Mucosa of gallbladder (tissue), 1 donor: ENCODE results near the gene JMJD8. TPM values are rescaled to one million over a fixed set of nuclear protein-coding genes. Genes with fewer than 3 reads are reported as not detected.

ENCODE experiments used
- DNase-seq: peaks from one replicate; pipeline ENCODE4 v3.0.0-alpha.2; 2020; ENCODE audit warnings: low spot score
- total RNA-seq: library from RNA; stranded (reverse); gene quantifications from one replicate; pipeline ENCODE4 v1.2.1, GENCODE V29; 2021
- donor health status: DM: no; HTN: no; CAD: no.

JMJD8 gene
- total RNA-seq, 1 donor from 2014 or later: 66.7 TPM

DNA sequence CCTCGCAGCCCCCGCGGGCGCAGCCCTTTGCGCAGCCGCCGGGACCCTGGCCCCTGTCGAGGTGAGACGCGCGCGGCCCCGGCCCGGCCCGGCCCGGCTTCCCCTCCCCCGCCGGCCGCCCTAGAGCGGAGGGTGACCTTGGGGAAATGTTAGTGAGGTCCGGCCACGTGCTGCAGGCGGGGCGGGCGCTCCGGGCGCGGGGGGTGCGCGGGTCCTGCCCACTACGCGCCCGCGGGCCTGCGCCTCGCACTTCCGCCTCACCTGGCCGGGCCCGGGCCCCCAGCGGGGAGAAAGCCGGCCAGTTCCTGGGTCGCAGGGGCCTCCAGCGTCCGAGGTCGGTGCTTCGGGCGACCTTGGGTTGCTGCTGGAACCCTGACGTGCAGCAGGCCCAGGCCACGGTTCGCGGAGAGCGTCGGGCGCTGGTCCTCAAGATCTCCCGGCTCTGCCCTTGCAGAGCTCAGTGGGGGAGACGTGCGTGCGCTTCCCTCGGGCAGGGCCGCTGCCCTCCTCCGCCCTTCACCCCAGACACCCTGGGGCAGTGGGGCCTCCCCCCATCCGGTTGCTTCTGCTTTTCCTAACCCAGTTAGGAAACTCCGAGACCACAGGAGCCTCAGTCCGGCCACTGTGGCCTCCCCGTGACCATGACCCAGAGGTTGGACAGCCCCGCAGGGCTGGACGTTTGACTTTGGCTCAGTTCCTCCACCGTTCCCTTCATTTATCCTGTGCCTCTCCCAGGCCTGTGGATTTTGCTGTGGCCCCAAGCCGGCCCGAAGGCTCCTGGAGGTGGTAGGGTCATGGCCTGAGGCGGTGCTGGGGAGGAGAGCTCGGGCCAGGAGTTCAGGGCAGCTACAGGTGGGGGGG, 41.7 kb downstream of the JMJD8 start:
- DNase-seq: peak; percentile 61

DNA sequence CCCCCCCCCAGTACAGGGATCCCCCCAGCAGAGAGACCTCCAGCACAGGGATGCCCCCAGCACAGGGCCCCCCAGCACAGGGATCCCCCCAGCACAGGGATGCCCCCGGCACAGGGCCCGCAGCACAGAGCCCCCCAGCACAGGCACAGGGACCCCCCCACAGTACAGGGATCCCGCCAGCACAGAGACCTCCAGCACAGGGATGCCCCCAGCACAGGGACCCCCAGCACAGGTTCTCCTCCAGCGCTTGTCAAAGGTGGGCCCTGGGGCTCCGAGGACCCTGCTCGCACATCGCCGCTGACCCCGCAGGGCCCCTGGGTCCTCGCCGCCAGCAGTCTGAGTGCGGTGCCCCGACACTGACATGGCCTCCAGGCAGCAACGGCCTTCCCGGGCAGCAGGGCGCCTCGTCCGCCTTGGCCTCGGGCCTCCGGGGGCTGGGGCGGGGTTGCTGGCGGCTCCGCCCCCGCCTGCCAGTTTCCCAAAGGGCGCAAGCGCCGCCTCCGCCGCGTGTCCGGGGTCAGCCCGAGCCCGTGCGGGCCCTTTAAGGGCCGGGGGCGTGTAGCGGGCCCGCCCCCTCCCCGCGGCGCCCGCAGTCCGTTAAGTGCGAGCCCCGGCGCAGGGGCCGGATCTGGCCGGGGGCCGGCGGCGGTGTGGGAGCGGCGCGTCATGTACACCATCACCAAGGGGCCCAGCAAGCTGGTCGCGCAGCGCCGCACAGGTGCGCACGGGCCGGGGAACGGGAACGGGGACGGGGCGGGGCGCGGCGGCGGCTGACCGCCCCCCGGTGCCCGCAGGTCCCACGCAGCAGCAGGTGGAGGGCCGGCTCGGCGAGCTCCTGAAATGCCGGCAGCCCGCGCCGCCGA, 42.6 kb downstream of the JMJD8 start, which contains the start of gene MCRIP2:
Gene MCRIP2 (plus strand): TSS at position 503 of the 863 bp plus-strand sequence. CDS start 164 bp downstream, at position 667.
- DNase-seq: peak; percentile 83

DNA sequence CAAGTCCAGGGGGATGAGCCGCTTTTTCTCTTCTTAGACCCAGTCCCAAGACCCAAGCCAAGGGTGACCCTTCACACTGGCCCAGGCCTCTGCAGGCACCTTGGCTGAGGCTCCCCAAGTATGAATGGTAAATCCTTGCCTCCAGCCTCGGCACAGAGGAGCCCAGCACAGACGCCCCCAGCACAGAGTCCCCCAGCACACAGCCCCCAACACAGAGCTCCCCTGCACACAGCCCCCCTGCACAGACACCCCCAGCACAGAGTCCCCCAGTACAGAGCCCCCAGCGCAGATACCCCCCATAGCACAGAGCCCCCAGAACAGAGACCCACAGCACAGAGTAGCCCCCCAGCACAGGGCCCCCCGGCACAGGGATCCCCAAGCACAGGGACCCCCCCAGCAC, 43.5 kb downstream of the JMJD8 start:
- no peak for DNase-seq

DNA sequence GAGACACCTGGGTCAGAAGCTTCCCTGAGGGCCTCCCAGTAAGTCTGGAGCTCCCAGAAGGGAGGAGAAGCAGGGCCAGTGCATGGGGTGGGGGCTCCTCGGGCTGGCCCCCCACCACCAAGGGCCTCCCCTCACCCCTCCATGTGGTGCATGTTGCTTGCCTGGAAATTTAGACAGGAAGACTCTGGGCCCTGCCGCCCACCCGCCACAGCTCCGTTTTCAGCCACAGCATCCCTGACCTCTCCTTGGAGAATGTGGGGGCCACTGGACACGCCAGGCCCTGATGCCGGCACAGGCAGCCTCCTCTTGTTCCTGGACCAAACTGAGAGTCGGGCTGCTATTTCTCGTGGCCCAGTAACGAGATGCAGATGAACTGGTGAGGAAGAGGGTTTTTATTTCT, 45.3 kb downstream of the JMJD8 start:
- DNase-seq: no peak

DNA sequence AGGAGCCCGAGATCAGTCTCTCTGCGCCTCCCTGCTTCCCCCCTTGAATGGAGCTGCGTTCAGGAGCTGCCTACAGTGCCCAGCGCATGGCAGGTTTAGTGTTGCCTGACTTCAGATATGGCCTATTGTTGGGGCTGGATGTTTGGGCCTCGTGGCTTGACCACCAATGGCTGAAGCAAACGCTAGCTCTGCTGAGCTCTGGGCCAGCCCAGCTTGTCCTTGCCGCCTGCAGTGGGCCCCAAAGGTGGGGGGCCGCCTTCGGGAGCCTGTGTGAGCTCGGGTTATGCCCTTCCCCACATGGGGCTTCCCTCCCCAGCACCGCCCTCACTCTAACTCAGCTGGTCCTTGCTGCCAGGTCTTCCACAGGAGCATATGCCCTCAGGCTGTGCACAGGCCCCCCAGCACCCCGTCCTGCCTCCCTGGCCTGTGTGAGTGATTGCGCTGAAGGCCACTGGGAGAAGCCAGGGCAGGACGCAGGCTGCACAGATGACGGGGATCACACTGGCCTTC, 46.0 kb downstream of the JMJD8 start:
- no peak for DNase-seq

DNA sequence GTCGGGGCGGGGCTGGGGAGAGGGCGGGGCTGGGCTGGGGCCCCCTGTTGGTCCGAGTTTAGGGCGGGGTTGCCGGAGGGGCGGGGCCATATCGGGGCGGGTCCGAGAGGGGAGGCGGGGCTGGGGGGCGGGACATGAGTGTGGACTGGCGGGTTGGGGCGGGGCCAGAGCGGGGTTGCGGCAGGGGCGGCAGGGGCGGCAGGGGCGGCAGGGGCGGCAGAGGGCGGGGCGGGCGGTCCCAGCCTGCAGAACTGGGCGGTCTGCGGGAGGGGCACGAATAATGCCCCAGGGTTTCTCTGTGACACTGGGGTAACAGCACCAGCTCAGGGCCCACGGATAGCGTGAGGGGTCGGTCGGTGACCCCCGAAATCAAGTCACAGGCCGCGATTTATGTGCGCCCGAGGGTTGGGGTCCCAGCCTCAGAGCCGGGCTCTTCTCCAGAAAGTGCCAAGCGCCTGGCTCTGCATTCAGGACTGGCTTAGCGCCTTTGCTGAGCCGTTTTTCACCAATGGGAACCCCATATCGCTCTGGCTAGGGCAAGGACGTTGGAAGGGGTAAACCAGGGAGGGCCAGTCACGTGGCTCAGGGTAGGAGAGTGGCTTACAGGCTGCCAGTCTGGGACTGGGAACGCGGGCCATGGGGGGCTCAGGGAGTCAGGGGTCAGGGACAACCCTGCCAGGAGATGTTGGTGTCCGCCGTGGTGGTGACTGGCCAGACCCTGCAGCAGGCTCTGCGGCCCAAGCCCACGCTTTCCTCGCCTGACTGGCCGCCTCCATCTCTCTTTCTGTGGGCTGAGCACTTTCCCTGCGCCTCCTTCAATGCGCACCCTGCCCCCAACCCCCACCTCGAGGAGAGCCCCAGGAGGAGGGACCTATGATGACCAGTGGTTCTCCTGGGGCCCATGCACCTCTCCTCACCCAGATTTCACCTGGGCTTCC, 46.8 kb downstream of the JMJD8 start:
- DNase-seq: peak; percentile 92

DNA sequence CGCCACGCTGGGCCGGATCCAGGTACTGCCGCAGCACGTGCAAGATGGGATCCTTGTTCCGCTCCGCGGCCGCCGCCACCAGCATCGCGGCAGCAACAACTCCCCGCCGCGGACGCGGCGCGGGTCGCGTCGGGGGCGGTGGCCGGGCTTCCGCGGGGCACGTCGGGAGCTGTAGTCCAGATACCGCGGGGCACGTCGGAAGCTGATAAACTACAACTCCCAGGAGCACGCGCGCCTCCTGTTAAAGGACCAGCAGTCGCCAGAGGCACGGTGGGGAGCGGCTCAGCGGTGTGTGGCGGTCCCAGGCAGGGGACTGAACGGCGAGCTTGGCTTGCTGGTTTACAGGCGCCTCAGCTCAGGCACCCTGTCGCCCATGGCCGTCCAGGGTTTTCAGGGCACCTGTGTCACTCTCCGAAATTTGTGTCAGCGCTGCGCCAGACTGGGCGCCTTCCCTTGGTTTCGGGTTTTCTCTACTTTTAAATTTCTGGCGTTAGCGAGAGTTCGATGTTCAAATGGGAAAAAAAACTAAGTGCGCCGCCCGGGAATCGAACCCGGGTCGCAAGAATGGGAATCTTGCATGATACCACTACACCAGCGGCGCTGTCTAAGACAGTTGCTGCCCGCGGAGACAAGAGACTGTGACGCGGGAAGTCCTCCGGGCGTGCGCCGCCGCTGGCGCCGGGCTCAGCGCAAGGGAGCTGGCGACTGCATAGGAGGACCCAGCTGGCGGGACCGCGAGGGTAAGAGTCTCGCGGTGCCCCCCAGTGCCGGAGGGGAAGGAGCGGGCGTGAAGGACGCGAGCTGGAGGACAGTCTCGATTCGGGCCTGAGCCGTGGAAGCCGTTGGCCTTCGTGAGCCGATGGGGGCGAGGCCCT, 47.7 kb downstream of the JMJD8 start, which contains the start of gene METTL26:
Gene METTL26 (minus strand): TSS at position 100 of the 875 bp plus-strand sequence. CDS start 15 bp downstream, at position 85.
- peak; percentile 96 for DNase-seq

DNA sequence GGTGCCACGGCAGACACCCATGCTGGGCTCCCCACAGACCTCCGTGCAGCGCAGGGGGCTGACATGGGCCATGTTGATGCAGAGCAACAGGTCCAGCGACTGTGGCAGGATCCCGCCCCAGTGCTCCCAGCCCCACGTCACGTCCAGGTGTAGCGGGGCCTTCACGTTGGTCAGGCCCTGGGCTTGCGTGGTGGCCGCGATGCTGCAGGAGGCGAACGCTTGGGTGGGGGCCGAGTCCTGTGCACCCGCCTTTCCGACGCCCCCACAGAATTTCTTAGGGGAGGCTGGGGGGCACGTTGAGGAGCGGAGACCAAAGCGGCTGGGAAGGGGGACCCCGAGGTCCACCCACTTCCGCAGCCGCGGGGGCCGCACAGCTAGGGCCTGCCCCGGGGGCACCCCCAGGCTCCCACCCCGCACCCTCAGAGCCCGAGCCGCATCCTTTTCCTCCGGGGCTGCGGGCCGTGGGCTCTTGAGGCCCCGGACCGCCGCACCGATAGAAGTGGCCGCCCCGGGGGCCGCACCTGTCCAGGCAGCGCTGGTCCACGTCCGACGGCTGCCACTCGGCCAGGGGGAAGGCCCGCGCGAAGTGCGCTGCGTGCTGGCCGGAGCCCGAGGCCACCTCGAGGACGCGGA, 48.4 kb downstream of the JMJD8 start:
- no peak for DNase-seq

DNA sequence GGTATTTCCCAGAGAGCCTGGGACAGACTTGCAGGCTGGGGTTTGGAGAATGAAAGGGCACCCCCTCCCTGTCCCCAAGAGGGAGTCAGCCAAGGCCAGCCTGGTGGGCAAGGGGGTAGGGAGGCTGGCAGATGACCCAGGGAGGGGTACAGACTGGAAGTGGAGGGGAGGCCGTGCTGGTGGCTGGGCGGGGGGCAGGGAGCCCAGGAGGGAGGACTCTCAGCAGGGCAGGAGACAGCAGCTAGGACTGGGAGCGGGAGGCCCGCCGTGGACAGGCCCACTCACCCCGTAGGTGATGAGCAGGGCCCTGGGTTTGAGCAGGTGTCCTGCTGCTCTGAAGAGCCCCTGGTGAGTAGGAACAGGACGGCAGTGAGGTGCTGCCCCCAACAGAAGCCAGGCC, 49.1 kb downstream of the JMJD8 start:
- DNase-seq: no peak

DNA sequence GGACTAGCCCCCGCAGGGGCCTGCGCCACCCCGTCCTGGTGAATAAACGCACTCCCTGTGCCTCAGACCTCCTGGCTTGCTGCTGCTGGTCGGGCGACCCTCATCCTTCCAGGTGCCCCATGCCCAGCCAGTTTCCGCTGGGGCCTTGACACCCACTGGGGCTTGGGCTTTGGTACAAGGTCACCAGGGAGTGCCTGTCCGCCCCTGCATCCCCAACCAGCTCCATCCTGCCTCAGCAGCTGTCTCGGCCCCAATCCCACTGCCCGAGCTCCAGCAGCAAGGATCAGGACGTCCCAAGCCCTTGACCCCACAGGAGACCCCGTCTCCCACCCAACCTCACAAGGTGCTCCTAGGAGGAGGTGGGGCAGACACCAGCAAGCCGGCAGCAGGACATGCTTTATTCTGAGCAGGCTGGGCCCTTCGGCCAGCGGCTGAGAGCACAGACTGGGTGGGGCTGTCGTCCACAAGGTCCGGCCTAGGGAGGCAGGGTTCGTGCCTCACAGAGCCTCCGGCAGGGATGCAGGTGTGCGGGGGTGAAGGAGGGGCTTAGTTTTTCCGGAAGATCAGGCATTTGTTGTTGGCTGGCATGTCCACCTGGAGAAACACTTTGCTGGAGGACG, 50.0 kb downstream of the JMJD8 start:
- DNase-seq: no peak

DNA sequence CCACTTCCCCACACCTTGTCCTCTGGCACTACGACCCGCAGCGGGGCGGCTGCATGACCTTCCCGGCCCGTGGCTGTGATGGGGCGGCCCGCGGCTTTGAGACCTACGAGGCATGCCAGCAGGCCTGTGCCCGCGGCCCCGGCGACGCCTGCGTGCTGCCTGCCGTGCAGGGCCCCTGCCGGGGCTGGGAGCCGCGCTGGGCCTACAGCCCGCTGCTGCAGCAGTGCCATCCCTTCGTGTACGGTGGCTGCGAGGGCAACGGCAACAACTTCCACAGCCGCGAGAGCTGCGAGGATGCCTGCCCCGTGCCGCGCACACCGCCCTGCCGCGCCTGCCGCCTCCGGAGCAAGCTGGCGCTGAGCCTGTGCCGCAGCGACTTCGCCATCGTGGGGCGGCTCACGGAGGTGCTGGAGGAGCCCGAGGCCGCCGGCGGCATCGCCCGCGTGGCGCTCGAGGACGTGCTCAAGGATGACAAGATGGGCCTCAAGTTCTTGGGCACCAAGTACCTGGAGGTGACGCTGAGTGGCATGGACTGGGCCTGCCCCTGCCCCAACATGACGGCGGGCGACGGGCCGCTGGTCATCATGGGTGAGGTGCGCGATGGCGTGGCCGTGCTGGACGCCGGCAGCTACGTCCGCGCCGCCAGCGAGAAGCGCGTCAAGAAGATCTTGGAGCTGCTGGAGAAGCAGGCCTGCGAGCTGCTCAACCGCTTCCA, 50.6 kb downstream of the JMJD8 start:
- DNase-seq: no peak

DNA sequence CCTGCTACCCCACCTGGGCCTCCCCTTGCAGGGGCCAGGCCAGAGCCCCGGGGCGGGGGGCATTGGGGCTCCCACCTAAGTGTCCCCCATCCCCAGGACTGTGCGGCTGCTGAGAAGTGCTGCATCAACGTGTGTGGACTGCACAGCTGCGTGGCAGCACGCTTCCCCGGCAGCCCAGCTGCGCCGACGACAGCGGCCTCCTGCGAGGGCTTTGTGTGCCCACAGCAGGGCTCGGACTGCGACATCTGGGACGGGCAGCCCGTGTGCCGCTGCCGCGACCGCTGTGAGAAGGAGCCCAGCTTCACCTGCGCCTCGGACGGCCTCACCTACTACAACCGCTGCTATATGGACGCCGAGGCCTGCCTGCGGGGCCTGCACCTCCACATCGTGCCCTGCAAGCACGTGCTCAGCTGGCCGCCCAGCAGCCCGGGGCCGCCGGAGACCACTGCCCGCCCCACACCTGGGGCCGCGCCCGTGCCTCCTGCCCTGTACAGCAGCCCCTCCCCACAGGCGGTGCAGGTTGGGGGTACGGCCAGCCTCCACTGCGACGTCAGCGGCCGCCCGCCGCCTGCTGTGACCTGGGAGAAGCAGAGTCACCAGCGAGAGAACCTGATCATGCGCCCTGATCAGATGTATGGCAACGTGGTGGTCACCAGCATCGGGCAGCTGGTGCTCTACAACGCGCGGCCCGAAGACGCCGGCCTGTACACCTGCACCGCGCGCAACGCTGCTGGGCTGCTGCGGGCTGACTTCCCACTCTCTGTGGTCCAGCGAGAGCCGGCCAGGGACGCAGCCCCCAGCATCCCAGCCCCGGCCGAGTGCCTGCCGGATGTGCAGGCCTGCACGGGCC, 51.4 kb downstream of the JMJD8 start:
- DNase-seq: no peak

DNA sequence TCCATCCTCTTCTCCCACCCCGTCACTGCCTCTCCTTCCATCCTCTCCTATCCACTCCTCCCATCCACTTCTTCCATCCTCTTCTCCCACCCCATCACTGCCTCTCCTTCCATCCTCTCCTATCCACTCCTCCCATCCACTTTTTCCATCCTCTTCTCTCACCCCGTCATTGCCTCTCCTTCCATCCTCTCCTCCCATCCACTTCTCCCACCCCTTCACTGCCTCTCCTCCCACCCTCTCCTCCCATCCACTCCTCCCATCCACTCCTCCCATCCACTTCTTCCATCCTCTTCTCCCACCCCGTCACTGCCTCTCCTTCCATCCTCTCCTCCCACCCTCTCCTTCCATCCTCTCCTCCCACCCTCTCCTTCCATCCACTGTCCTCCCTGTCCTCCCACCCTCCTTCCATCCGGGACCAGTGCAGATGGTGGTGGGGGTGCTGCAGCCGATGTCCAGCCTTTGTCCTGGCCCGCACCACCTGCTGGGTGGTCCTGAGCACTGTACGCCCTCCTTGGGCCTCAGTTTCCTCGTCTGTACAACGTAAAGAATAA, 52.3 kb downstream of the JMJD8 start:
- DNase-seq: no peak
